IPS DF 6.9 (cell line): ENCODE data around the gene ROS1.
"Not testable (repeated sequence)": the region's sequence is repeated elsewhere in the genome, so short reads cannot be mapped to it uniquely, and the experiment has no call there.

Experiments used
- DNase-seq: peaks from one replicate; pipeline ENCODE4 v3.0.0-alpha.2; 2013; ENCODE audit warnings: low read depth, low spot score
- H3K27ac ChIP-seq: one replicate; pipeline ENCODE4 v1.5.1; 2013; ENCODE audit warnings: low read length, control low read depth
- H3K27me3 ChIP-seq: 2 replicates; pipeline ENCODE4 v1.6.1; 2013; ENCODE audit warnings: mild to moderate bottlenecking, low read length; ENCODE audit not compliant: control insufficient read depth, insufficient read depth
- H3K36me3 ChIP-seq: 2 replicates; pipeline ENCODE4 v1.6.1; 2013; ENCODE audit warnings: low read length; ENCODE audit not compliant: control insufficient read depth, insufficient read depth
- H3K4me1 ChIP-seq: 2 replicates; pipeline ENCODE4 v1.6.1; 2013; ENCODE audit warnings: low read length; ENCODE audit not compliant: control insufficient read depth, insufficient read depth
- H3K4me3 ChIP-seq: 2 replicates; pipeline ENCODE4 v1.5.1; 2013; ENCODE audit warnings: mild to moderate bottlenecking, low read length
- H3K9me3 ChIP-seq: 2 replicates; pipeline ENCODE4 v1.6.1; 2013; ENCODE audit warnings: low read length, inconsistent platforms; ENCODE audit not compliant: control insufficient read depth, insufficient read depth
- WGBS: extraction: QIAGEN DNeasy Blood & Tissue Kit; methylation state at CpG from one replicate; pipeline ENCODE4 v1.1.7; 2013; ENCODE audit warnings: mixed read lengths, missing lambda C conversion rate; ENCODE audit not compliant: insufficient read length, insufficient coverage; 5-methylcytosine and 5-hydroxymethylcytosine counted together

Gene ROS1

GRCh38 chr6:117459204-117459944 lies 33.6 kb upstream of the ROS1 start:
- Histone ChIP-seq H3K9me3 (no peaks in the 10 kb centered on the region), H3K4me3 (no peak overlapping the region), H3K4me1 (no peaks in the 10 kb centered on the region), H3K36me3 (no peaks in the 10 kb centered on the region), H3K27ac (no peak overlapping the region), H3K27me3 (no peaks in the 10 kb centered on the region)
- no peak for DNase-seq
- WGBS = no CpG with 5 or more reads among the region's 2 CpGs

- Histone ChIP-seq H3K27ac (no peak overlapping the region), H3K9me3 (no peaks in the 10 kb centered on the region), H3K36me3 (no peaks in the 10 kb centered on the region), H3K27me3 (no peaks in the 10 kb centered on the region), H3K4me3 (no peak overlapping the region), H3K4me1 (no peaks in the 10 kb centered on the region)
- no peak for DNase-seq
- WGBS = no CpG with 5 or more reads among the region's 5 CpGs
These were observed 31.3 kb upstream of the ROS1 start for GRCh38 chr6:117456998-117457397.

- no peaks in the 10 kb centered on the region for H3K4me1 ChIP-seq
- H3K4me3 ChIP-seq = no peak overlapping the region
- no peaks in the 10 kb centered on the region for H3K9me3 ChIP-seq
- no peak overlapping the region for H3K27ac ChIP-seq
- H3K36me3 ChIP-seq = no peaks in the 10 kb centered on the region
- no peak for DNase-seq
- H3K27me3 ChIP-seq = no peaks in the 10 kb centered on the region
- WGBS = no CpG with 5 or more reads among the region's 1 CpG
These were observed 30.5 kb upstream of the ROS1 start for GRCh38 chr6:117456250-117456649.

- Histone ChIP-seq H3K9me3 (no peaks in the 10 kb centered on the region), H3K27ac (no peak overlapping the region), H3K4me3 (no peak overlapping the region), H3K4me1 (no peaks in the 10 kb centered on the region), H3K36me3 (no peaks in the 10 kb centered on the region), H3K27me3 (no peaks in the 10 kb centered on the region)
- no CpG with 5 or more reads among the region's 5 CpGs for WGBS
- no peak for DNase-seq
These were observed 25.9 kb upstream of the ROS1 start for GRCh38 chr6:117451671-117452070.

- WGBS = no CpG with 5 or more reads among the region's 10 CpGs
- Histone ChIP-seq H3K27me3 (no peaks in the 10 kb centered on the region), H3K36me3 (no peaks in the 10 kb centered on the region), H3K4me1 (no peaks in the 10 kb centered on the region), H3K4me3 (no peak overlapping the region), H3K9me3 (no peaks in the 10 kb centered on the region), H3K27ac (no peak overlapping the region)
- DNase-seq = peak; percentile 50
These were observed 24.1 kb upstream of the ROS1 start for GRCh38 chr6:117449549-117450439.

- H3K27ac ChIP-seq = no peak overlapping the region
These were observed 23.2 kb upstream of the ROS1 start for GRCh38 chr6:117448732-117449485.

GRCh38 chr6:117448011-117448410 lies 22.3 kb upstream of the ROS1 start:
- H3K4me1 ChIP-seq = no peaks in the 10 kb centered on the region
- no peaks in the 10 kb centered on the region for H3K27me3 ChIP-seq
- H3K36me3 ChIP-seq = no peaks in the 10 kb centered on the region
- no CpG with 5 or more reads among the region's 5 CpGs for WGBS
- no peak overlapping the region for H3K27ac ChIP-seq
- no peak overlapping the region for H3K4me3 ChIP-seq
- no peak for DNase-seq
- H3K9me3 ChIP-seq = no peaks in the 10 kb centered on the region

More at GRCh38 chr6:117448732-117449485, 23.2 kb upstream of the ROS1 start:
- Histone ChIP-seq H3K9me3 (no peaks in the 10 kb centered on the region), H3K36me3 (no peaks in the 10 kb centered on the region), H3K4me3 (no peak overlapping the region), H3K4me1 (no peaks in the 10 kb centered on the region), H3K27me3 (no peaks in the 10 kb centered on the region)
- DNase-seq = no peak
- WGBS = no CpG with 5 or more reads among the region's 6 CpGs

GRCh38 chr6:117446861-117447260 lies 21.1 kb upstream of the ROS1 start:
- no peak overlapping the region for H3K27ac ChIP-seq
- no peaks in the 10 kb centered on the region for H3K27me3 ChIP-seq
- no peak for DNase-seq
- no peak overlapping the region for H3K4me3 ChIP-seq
- H3K4me1 ChIP-seq = no peaks in the 10 kb centered on the region
- no CpG with 5 or more reads among the region's 3 CpGs for WGBS
- H3K9me3 ChIP-seq = no peaks in the 10 kb centered on the region
- H3K36me3 ChIP-seq = no peaks in the 10 kb centered on the region

- no peak for DNase-seq
- H3K9me3 ChIP-seq = no peaks in the 10 kb centered on the region
- H3K36me3 ChIP-seq = no peaks in the 10 kb centered on the region
- no CpG with 5 or more reads among the region's 2 CpGs for WGBS
- H3K4me1 ChIP-seq = no peaks in the 10 kb centered on the region
- no peak overlapping the region for H3K4me3 ChIP-seq
- H3K27ac ChIP-seq = no peak overlapping the region
- no peaks in the 10 kb centered on the region for H3K27me3 ChIP-seq
These were observed 18.9 kb upstream of the ROS1 start for GRCh38 chr6:117444600-117444999.

GRCh38 chr6:117442313-117442712 lies 16.6 kb upstream of the ROS1 start:
- not testable (repeated sequence) for H3K4me1 ChIP-seq, H3K36me3 ChIP-seq, H3K27me3 ChIP-seq, DNase-seq, H3K9me3 ChIP-seq, H3K27ac ChIP-seq, H3K4me3 ChIP-seq
- no CpG with 5 or more reads among the region's 8 CpGs for WGBS
